ENCODE results near the gene ARL8A.

Gene ARL8A

DNA sequence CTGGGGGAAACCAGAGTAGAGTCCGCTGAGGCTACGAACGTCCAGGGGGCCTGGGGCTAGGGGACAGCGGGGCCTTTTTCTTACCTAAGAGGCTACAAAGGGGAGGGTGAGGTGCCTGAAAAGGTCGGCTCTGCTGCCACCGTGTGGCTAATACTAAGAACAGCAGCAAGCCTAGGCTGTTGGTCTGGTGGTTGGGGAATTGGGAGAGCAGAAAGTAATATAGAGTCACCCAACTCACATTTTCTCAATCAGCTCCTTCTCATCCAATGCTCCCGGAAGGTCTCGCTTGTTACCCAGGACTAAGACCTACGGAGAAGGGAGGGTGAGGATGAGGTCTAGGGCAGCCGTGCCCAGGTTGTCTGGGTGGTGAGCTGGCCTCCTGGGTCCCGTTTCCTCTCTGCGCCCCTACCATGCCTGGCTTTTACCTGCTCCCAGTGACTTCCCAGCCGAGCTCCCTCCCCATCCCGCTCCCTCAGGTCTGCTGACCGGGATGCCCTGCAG, 9.3 kb downstream of the ARL8A start:
- DNase-seq (ENCODE audit: low read depth in 2 of 2) = peak in 1 of 2 donors; percentile 12

DNA sequence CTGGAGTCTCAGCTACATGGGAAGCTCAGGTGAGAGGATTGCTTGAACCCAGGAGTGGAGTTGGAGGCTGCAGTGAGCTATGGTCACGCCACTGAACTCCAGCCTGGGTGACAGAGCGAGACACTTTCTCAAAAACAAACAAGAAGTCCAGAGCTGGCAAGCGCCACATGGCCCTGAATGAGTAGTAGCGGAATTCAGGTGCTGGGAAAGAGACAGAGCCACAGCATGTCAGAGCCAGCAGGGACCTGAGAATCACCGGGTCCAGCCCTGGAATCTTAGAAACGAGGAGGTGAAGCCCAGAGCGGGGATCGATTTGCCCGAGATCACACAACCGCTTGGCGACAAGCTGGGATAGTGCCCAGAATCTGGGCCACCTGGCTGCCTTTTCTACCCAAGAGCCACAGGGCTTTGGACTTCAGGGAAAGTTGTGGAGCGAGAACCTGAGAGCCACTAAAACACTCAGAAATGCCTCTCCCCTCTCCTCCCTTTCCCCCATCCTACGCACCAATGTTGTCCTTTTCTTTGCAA, 9.8 kb downstream of the ARL8A start:
- no peak for DNase-seq (ENCODE audit: low read depth in 2 of 2)

GRCh38 chr1:202133989-202134388, 10.5 kb downstream of the ARL8A start:
- no peak for DNase-seq (ENCODE audit: low read depth in 2 of 2)

DNA sequence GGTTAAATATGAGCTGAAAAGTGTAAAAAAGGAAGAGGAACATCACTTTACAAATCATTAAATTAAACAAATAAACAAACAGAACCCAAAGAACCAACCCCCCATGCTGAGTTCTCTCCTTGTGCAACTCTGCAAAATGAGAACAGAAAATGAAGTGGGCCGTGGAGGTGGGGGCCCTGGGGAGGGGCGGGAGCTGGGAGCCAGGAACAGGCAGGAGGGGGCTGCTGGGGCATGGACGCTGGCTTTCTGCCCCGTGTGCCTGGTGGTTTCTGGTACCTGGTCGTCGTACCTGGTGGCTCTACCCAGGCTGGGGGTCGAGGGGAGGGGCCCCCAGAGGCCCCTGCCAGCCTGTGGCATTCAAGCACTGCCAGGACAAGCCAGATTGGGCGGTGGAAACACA, 11.0 kb downstream of the ARL8A start:
- DNase-seq (ENCODE audit: low read depth in 2 of 2) = no peak

DNA sequence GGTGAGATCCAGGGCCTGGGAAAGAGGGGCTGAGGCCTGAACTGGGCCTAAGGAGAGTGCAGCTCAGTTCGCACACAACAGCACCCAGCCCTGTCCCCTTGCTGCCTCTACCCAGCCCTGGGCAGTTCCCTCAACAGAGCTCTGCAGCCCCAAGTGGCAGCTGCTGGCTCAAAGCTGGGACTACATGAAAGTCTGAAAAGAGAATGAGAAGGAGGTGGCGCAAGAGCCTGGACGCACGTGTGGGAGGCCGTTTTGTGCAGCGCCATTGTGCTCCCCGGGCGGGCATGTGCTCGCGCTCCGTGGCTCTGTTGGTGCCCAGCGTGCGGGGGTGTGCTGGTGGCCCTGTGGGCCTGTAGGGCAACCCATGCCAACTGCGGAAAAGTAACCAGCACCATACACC, 11.5 kb downstream of the ARL8A start:
- no peak for DNase-seq (ENCODE audit: low read depth in 2 of 2)

- no peak for DNase-seq (ENCODE audit: low read depth in 2 of 2)
These were observed 12.3 kb downstream of the ARL8A start for GRCh38 chr1:202131956-202132821.

DNA sequence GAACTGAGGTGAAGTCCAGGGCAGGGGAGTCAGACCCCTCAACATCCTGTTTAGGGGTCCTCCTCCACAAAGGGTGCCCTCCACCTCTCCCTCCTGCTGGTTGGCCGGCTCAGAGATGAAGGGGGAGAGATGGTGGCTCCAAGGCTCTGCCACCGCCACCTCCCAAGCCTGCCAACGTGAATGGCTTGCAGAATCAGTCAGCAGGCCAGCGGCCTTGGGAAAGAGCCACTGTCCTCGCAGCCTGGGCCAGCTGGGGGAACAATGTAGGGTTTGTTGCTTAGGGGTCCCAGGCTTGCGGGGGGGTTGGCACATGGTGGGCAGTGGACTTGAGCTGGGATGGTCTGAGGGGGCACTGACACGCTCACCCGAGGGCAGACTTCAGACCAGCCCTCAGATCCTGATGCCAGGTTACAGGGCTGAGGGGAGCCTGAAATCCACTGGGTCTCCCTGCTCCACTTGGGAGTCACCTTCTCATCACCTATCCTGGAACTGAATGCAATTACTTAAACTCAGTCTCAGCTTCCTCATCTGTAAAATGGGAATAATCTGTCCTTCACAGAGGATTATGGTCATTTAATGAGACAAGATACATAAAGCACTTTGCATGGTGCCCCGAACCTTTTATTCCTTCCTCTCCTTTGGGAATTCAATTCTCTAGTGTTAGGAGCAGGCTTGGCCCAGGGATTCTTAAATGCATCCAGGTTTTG, 13.6 kb downstream of the ARL8A start:
- DNase-seq (ENCODE audit: low read depth in 2 of 2) = no peak

GRCh38 chr1:202130297-202130721, 14.2 kb downstream of the ARL8A start:
- DNase-seq (ENCODE audit: low read depth in 2 of 2) = no peak

GRCh38 chr1:202129453-202130296, 14.9 kb downstream of the ARL8A start:
- DNase-seq (ENCODE audit: low read depth in 2 of 2) = no peak

DNA sequence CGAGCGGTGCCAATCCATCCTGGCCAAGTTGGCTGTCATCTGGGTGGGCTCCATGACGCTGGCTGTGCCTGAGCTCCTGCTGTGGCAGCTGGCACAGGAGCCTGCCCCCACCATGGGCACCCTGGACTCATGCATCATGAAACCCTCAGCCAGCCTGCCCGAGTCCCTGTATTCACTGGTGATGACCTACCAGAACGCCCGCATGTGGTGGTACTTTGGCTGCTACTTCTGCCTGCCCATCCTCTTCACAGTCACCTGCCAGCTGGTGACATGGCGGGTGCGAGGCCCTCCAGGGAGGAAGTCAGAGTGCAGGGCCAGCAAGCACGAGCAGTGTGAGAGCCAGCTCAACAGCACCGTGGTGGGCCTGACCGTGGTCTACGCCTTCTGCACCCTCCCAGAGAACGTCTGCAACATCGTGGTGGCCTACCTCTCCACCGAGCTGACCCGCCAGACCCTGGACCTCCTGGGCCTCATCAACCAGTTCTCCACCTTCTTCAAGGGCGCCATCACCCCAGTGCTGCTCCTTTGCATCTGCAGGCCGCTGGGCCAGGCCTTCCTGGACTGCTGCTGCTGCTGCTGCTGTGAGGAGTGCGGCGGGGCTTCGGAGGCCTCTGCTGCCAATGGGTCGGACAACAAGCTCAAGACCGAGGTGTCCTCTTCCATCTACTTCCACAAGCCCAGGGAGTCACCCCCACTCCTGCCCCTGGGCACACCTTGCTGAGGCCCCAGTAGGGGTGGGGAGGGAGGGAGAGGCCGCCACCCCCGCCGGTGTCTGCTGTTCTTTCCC, 16.5 kb downstream of the ARL8A start:
- no peak for DNase-seq (ENCODE audit: low read depth in 2 of 2)

DNA sequence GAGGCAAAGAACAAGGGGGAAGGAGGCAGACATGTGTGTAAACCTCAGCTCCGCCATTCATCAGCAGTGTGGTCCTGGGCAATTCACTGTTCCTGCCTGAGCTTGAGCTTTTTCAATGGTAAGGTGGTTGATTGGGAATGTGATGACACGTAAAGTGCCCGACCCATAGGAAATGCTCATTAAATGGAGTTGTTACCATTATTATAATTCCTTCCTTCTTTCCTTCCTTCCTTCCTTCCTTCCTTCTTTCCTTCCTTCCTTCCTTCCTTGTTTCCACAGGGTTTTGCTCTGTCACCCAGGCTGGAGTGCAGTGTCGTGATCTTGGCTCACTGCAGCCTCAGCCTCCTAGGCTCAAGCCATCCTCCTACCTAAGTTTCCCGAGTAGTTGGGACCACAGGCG, 17.5 kb downstream of the ARL8A start:
- no peak for DNase-seq (ENCODE audit: low read depth in 2 of 2)

DNA sequence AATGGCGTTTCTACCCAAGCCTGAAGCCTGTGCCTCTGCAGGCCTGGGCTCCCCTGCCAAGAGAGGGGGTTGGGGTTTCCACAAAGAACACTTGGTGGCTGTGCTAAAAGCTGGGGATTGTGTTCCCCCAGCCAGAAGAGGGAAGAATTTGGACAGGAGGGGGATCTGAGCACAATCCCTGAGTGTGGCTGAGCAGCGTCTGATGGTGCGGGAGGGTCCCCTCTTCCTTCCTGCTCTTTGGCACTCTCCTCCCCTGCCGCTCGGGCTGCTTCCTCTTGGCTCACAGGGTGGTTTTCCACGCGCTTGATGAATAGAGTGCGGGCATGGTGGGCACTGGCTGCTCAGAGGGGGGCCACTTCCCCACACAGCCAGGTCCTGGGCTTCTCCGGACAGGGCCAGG, 18.1 kb downstream of the ARL8A start:
- no peak for DNase-seq (ENCODE audit: low read depth in 2 of 2)

DNA sequence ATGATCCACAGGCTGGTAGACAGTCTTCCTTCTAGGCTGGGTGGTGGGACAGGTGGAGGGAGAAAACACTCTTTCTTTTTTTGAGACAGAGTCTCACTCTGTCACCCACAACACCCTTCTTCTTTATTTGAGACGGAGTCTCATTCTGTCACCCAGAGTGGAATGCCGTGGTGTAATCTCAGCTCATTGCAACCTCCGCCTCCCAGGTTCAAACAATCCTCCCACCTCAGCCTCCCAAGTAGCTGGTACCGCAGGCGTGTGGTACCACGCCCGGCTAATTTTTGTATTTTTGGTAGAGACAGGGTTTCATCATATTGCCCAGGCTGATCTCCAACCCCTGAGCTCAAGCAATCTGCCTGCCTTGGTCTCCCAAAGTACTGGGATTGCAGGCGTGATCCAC, 18.9 kb downstream of the ARL8A start:
- DNase-seq (ENCODE audit: low read depth in 2 of 2) = no peak

DNA sequence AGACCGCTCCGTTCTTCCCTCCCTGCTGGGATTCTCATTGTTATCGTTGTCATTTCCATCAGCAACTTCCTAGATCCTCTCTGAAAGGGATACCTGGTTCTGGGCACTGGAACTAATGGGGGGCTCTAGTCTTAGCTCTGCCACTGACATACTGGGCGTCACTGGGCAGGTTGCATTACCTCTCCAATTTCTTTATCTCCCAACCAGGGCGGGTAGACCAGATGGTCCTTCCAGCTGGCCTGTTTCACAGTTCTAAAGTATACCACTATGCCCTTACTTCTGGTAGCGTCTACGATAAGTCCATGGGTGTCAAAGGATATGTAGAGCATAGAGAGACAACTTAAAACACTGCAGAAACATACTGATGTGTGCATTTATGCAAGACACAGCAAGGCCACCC, 20.4 kb downstream of the ARL8A start:
- DNase-seq (ENCODE audit: low read depth in 2 of 2) = no peak

DNA sequence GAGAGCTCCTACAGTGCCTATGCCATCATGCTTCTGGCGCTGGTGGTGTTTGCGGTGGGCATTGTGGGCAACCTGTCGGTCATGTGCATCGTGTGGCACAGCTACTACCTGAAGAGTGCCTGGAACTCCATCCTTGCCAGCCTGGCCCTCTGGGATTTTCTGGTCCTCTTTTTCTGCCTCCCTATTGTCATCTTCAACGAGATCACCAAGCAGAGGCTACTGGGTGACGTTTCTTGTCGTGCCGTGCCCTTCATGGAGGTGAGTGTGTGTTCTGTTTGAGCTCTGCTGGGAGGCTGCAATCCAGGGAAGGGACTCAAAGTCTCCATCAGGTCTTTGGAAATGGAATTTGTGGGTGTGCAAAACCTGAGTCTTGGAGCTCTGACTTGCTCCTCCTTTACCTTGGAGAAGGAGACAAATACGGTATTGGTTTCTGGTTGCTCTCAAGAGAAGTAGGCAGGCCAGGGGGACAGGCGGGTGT, 21.2 kb downstream of the ARL8A start:
- no peak for DNase-seq (ENCODE audit: low read depth in 2 of 2)

GRCh38 chr1:202122639-202123335, 21.8 kb downstream of the ARL8A start, which contains the start of gene GPR37L1:
TSS of gene GPR37L1 (plus strand) at chr1:202122917. CDS start at chr1:202122964, 47 bp downstream.
- no peak for DNase-seq (ENCODE audit: low read depth in 2 of 2)

DNA sequence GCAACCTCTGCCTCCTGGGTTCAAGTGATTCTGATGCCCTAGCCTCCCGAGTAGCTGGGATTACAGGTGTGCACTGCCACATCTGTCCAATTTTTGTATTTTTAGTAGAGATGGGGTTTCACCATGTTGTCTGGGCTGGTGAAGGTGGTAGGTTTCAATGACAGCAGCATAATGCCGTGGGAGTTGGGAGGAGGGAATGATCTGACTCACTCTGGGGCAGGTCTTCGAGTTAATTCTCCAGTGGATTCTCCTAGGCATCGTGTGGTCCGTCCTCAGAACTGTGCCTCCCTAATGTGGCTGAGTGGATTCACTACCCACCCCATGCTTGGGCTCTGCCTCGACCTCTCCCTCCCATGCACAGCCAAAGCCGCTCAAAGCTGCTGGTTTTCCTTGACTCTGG, 23.5 kb downstream of the ARL8A start:
- no peak for DNase-seq (ENCODE audit: low read depth in 2 of 2)

GRCh38 chr1:202117898-202118371, 26.6 kb downstream of the ARL8A start:
- DNase-seq (ENCODE audit: low read depth in 2 of 2) = no peak

DNA sequence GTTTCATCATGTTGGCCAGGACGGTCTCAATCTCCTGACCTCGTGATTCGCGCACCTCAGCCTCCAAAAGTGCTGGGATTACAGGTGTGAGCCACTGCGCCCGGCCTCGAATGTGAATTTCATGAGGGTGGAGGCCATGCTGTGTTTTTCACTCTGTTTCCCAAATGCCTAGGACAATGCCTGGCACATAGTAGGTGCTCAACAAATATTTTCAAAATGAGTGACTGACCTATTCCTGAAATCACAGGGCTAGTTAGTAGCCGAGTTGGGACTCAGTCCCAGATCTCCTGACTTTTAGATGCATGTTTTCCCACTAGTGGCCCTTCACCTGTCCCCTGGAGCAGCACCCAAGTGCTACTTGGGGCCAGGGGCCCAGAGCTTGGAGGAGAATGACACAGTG, 28.2 kb downstream of the ARL8A start:
- DNase-seq (ENCODE audit: low read depth in 2 of 2) = no peak

DNA sequence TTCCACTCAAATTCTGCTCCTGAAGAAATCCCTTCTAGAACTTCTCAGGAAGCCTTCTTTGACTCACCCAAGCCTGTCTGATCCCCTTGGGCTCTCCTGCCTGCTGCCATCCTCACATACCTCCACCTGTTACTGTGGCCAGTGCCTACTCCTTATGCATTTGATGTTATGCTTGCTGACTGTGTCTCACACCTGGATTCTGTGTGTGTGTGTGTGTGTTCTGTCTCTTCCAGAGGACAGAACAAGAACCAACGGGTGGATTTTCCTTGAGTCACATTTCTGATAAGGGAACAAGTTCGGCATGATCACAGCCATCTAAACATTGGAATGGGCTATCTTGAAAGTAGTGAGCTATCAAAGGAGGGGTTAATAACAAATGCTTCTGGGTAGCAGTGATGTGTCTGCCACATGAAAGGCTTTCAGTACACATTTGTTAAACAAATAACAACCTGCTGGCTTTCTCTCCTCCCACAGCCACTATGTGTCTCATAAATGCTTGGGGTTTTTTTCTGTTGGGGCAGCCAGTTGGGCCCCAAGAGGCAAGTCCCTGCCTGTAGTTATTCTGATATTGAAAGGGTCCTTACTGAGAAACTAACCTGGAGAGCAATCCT, 30.7 kb downstream of the ARL8A start:
- DNase-seq (ENCODE audit: low read depth in 2 of 2) = no peak
